CD14-positive monocyte (primary cell): ENCODE measurements around the gene UNC13C. TPM values are rescaled to one million over a fixed set of nuclear protein-coding genes. Genes with fewer than 3 reads are reported as not detected.

Experiments
- DNase-seq, 3 donors: peaks; one replicate each; pipeline ENCODE4 v3.0.0-alpha.2; 2011 to 2022
- H2AFZ ChIP-seq: 2 replicates; pipeline ENCODE4 v1.6.0; 2012; ENCODE audit warnings: mild to moderate bottlenecking, low read depth, low read length, inconsistent platforms; ENCODE audit not compliant: insufficient read depth, poor library complexity, severe bottlenecking
- H3K27ac ChIP-seq, 2 donors: 1 replicate in 1 of 2; 2 replicates in 1 of 2; pipeline ENCODE4 v1.5.1; 2012 to 2013; ENCODE audit warnings: low read length in 2 of 2, control low read depth in 1 of 2, inconsistent platforms in 1 of 2, low read depth in 1 of 2, mild to moderate bottlenecking in 1 of 2
- H3K27me3 ChIP-seq, 2 donors: one replicate each; pipeline versions ENCODE4 v1.6.0 to v1.6.1; 2011 to 2013; ENCODE audit warnings: low read length in 2 of 2; ENCODE audit not compliant: control insufficient read depth in 2 of 2, insufficient read depth in 2 of 2
- H3K36me3 ChIP-seq, 2 donors: replicated peaks in 1 of 2; 1 replicate in 1 of 2; 2 replicates in 1 of 2; pipeline versions ENCODE4 v1.5.1 to v1.6.1; 2012 to 2013; ENCODE audit warnings: low read length in 2 of 2, control low read depth in 1 of 2, inconsistent platforms in 1 of 2, mild to moderate bottlenecking in 1 of 2; ENCODE audit not compliant: insufficient read depth in 2 of 2, control insufficient read depth in 1 of 2
- H3K4me1 ChIP-seq, 2 donors: 1 replicate in 1 of 2; 2 replicates in 1 of 2; pipeline versions ENCODE4 v1.5.1 to v1.6.1; 2012 to 2013; ENCODE audit warnings: low read length in 2 of 2, control low read depth in 1 of 2, inconsistent platforms in 1 of 2, mild to moderate bottlenecking in 1 of 2, moderate library complexity in 1 of 2; ENCODE audit not compliant: insufficient read depth in 2 of 2, control insufficient read depth in 1 of 2
- H3K4me2 ChIP-seq: replicated peaks from 2 replicates; pipeline ENCODE3; 2012; ENCODE audit warnings: low read length, moderate library complexity, mild to moderate bottlenecking; ENCODE audit not compliant: poor library complexity, severe bottlenecking; ENCODE audit errors: extremely low read depth
- H3K4me3 ChIP-seq, 3 experiments: fragments of 200-600 bp in 1 of 3; sonication (generic) in 1 of 3; replicated peaks in 1 of 3; 1 replicate in 2 of 3; 2 replicates in 1 of 3; pipeline ENCODE4 v1.5.1; 2011 to 2013; ENCODE audit warnings: low read length in 3 of 3, mild to moderate bottlenecking in 3 of 3, control low read depth in 2 of 3, low read depth in 2 of 3, inconsistent platforms in 1 of 3, moderate library complexity in 1 of 3
- H3K79me2 ChIP-seq: 2 replicates; pipeline ENCODE4 v1.6.0; 2012; ENCODE audit warnings: mild to moderate bottlenecking, control low read depth, inconsistent platforms, low read length, moderate library complexity; ENCODE audit not compliant: insufficient read depth
- H3K9ac ChIP-seq: 2 replicates; pipeline ENCODE4 v1.6.0; 2017; ENCODE audit warnings: low read length, mild to moderate bottlenecking; ENCODE audit not compliant: insufficient read depth, poor library complexity, severe bottlenecking
- H3K9me3 ChIP-seq, 2 donors: replicated peaks in 1 of 2; 1 replicate in 1 of 2; 2 replicates in 1 of 2; pipeline versions ENCODE4 v1.5.1 to v1.6.1; 2012 to 2013; ENCODE audit warnings: low read length in 2 of 2, control low read depth in 1 of 2; ENCODE audit not compliant: control insufficient read depth in 1 of 2, insufficient read depth in 1 of 2
- H4K20me1 ChIP-seq: 2 replicates; pipeline ENCODE4 v1.6.0; 2012; ENCODE audit warnings: mild to moderate bottlenecking, low read length, control low read depth, moderate library complexity; ENCODE audit not compliant: insufficient read depth
- H3K27ac Mint-ChIP-seq, 7 donors: one replicate each; pipeline ENCODE4 v1.8.0; 2020; ENCODE audit warnings: mild to moderate bottlenecking in 7 of 7, mixed read lengths in 7 of 7, moderate library complexity in 6 of 7, inconsistent platforms in 2 of 7
- H3K27me3 Mint-ChIP-seq, 3 donors: one replicate each; pipeline ENCODE4 v1.8.0; 2021 to 2022; ENCODE audit warnings: low read depth in 3 of 3, mild to moderate bottlenecking in 3 of 3, mixed read lengths in 3 of 3, moderate library complexity in 3 of 3, inconsistent platforms in 1 of 3
- H3K36me3 Mint-ChIP-seq, 2 donors: one replicate each; pipeline ENCODE4 v1.8.0; 2020; ENCODE audit warnings: mixed read lengths in 2 of 2, inconsistent platforms in 1 of 2, mild to moderate bottlenecking in 1 of 2
- H3K4me1 Mint-ChIP-seq: one replicate; pipeline ENCODE4 v1.8.0; 2020; ENCODE audit warnings: mild to moderate bottlenecking, mixed read lengths
- H3K4me3 Mint-ChIP-seq, 2 donors: one replicate each; pipeline ENCODE4 v1.8.0; 2020; ENCODE audit warnings: mild to moderate bottlenecking in 2 of 2, mixed read lengths in 2 of 2, moderate library complexity in 1 of 2
- H3K9me3 Mint-ChIP-seq, 7 donors: one replicate each; pipeline ENCODE4 v1.8.0; 2020 to 2022; ENCODE audit warnings: mixed read lengths in 7 of 7, mild to moderate bottlenecking in 6 of 7, moderate library complexity in 6 of 7, inconsistent platforms in 2 of 7
- CTCF ChIP-seq: fragments of 200-600 bp; IDR thresholded peaks from one replicate; pipeline ENCODE4 v1.8.0; 2022; ENCODE audit warnings: antibody characterized with exemption, mild to moderate bottlenecking
- WGBS: methylation state at CpG from one replicate; pipeline ENCODE4 v1.1.5; 2013; ENCODE audit warnings: missing lambda C conversion rate; ENCODE audit not compliant: insufficient coverage; 5-methylcytosine and 5-hydroxymethylcytosine counted together
- intact Hi-C, 2 donors: fragments of 100-400 bp; cut with micrococcal nuclease; formaldehyde crosslinking; loops; one replicate each; pipeline versions ENCODE4 v1.15.0 to v1.15.1; 2023
- polyA plus RNA-seq, 3 donors: library from polyadenylated mRNA; depleted of rRNA in 1 of 3; unstranded in 2 of 3; stranded (reverse) in 1 of 3; fragments of 300-500 nt in 2 of 3; fragments of >200 nt in 1 of 3; fragmentation: Illumina TruSeq in 2 of 3; gene quantifications; 1 replicate in 2 of 3; 2 replicates in 1 of 3; pipeline ENCODE4 v1.2.3, GENCODE V29; 2012 to 2021

The UNC13C gene
- polyA plus RNA-seq, 3 donors, result not detected

- TF ChIP-seq CTCF, result no peak
- Histone ChIP-seq H2AFZ (no peak overlapping the region), H3K4me1 (no peaks in the 10 kb centered on the region), H3K9me3 (no peaks in the 10 kb centered on the region), H3K79me2 (no peaks in the 10 kb centered on the region), H3K27ac (no peak overlapping the region), H4K20me1 (no peaks in the 10 kb centered on the region), H3K4me2 (no peak overlapping the region), H3K27me3 (no peaks in the 10 kb centered on the region), H3K4me3 (no peak overlapping the region), H3K9ac (no peak overlapping the region), H3K36me3 (no peaks in the 10 kb centered on the region)
- intact Hi-C loops, result no loop called here
- Mint-ChIP-seq H3K9me3 (peaks cover 0 to 6% (median 3%) of the 10 kb centered on the region in 7 donors), H3K36me3 (no peaks in the 10 kb centered on the region), H3K27ac (no peak overlapping the region), H3K27me3 (peaks cover 0 to 1% (median 0%) of the 10 kb centered on the region in 3 donors), H3K4me3 (no peak overlapping the region), H3K4me1 (peaks cover 3% of the 10 kb centered on the region)
- WGBS, result no CpG with 5 or more reads among the region's 3 CpGs
- no peak for DNase-seq
Observed at GRCh38 chr15:54298396-54298795, 320.2 kb downstream of the UNC13C start.

- H3K4me1 ChIP-seq, result no peaks in the 10 kb centered on the region
- no peak overlapping the region for H3K4me2 ChIP-seq
- no peak overlapping the region for H3K9ac ChIP-seq
- WGBS, result 100% methylated on average over 1 of the region's 3 CpGs
- no peaks in the 10 kb centered on the region for H3K9me3 ChIP-seq
- no peak for DNase-seq
- H3K27ac Mint-ChIP-seq, result no peak overlapping the region
- TF ChIP-seq CTCF, result no peak
- H3K36me3 ChIP-seq, result no peaks in the 10 kb centered on the region
- H3K4me3 Mint-ChIP-seq, result no peak overlapping the region
- no peaks in the 10 kb centered on the region for H4K20me1 ChIP-seq
- intact Hi-C loops, result no loop called here
- H3K4me3 ChIP-seq, result no peak overlapping the region
- no peak overlapping the region for H3K27ac ChIP-seq
- H3K9me3 Mint-ChIP-seq, result peaks cover 0 to 2% (median 0%) of the 10 kb centered on the region in 7 donors
- no peaks in the 10 kb centered on the region for H3K36me3 Mint-ChIP-seq
- no peak overlapping the region for H2AFZ ChIP-seq
- no peaks in the 10 kb centered on the region for H3K79me2 ChIP-seq
- H3K27me3 Mint-ChIP-seq, result peaks cover 0 to 1% (median 0%) of the 10 kb centered on the region in 3 donors
- H3K4me1 Mint-ChIP-seq, result no peaks in the 10 kb centered on the region
- no peaks in the 10 kb centered on the region for H3K27me3 ChIP-seq
Observed at GRCh38 chr15:54304321-54304720, 326.1 kb downstream of the UNC13C start.
